Neural progenitor cell (in vitro differentiated cells): ENCODE measurements around the gene GATC. TPM values are rescaled to one million over a fixed set of nuclear protein-coding genes. Genes with fewer than 3 reads are reported as not detected.

ENCODE experiments used
- DNase-seq: peaks from one replicate; pipeline ENCODE4 v3.0.0-alpha.2; 2016; ENCODE audit warnings: low spot score
- H2AFZ ChIP-seq: fragments of 200-600 bp; sonication (generic); replicated peaks from 2 replicates; pipeline ENCODE4 v1.6.1; 2016; ENCODE audit warnings: antibody characterized with exemption
- H3F3A ChIP-seq: fragments of 200-600 bp; sonication (generic); 2 replicates; pipeline ENCODE4 v1.6.1; 2016; ENCODE audit warnings: antibody characterized with exemption, low read depth
- H3K27ac ChIP-seq: fragments of 200-600 bp; sonication (generic); 2 replicates; pipeline ENCODE4 v1.5.1; 2016; ENCODE audit warnings: mild to moderate bottlenecking
- H3K27me3 ChIP-seq: fragments of 200-600 bp; sonication (generic); 2 replicates; pipeline ENCODE4 v1.6.1; 2016; ENCODE audit warnings: mild to moderate bottlenecking, moderate library complexity
- H3K36me3 ChIP-seq: fragments of 200-600 bp; sonication (generic); 2 replicates; pipeline ENCODE4 v1.5.1; 2016
- H3K4me1 ChIP-seq: fragments of 200-600 bp; sonication (generic); 2 replicates; pipeline ENCODE4 v1.6.1; 2016; ENCODE audit warnings: mixed run types
- H3K4me2 ChIP-seq: fragments of 200-600 bp; sonication (generic); 2 replicates; pipeline ENCODE4 v1.6.1; 2016
- H3K4me3 ChIP-seq: fragments of 200-600 bp; sonication (generic); 2 replicates; pipeline ENCODE4 v1.5.1; 2016
- H3K79me2 ChIP-seq: fragments of 200-600 bp; sonication (generic); 2 replicates; pipeline ENCODE4 v1.6.1; 2016; ENCODE audit warnings: low read depth
- H3K9ac ChIP-seq: fragments of 200-600 bp; sonication (generic); 2 replicates; pipeline ENCODE4 v1.6.1; 2016
- H3K9me3 ChIP-seq: fragments of 200-600 bp; sonication (generic); 2 replicates; pipeline ENCODE4 v1.5.1; 2016; ENCODE audit warnings: low read depth
- H4K20me1 ChIP-seq: fragments of 200-600 bp; sonication (generic); 2 replicates; pipeline ENCODE4 v1.6.1; 2016; ENCODE audit warnings: low read depth
- H3K27ac Mint-ChIP-seq: 3 replicates; pipeline ENCODE4 v1.8.0; 2021; ENCODE audit warnings: mixed read lengths
- H3K27me3 Mint-ChIP-seq: 2 replicates; pipeline ENCODE4 v1.8.0; 2022; ENCODE audit warnings: low read depth, mild to moderate bottlenecking, inconsistent platforms, moderate library complexity, mixed read lengths; ENCODE audit not compliant: insufficient read depth
- H3K36me3 Mint-ChIP-seq: 3 replicates; pipeline ENCODE4 v1.8.0; 2021; ENCODE audit warnings: mixed read lengths
- H3K4me1 Mint-ChIP-seq: 3 replicates; pipeline ENCODE4 v1.8.0; 2021; ENCODE audit warnings: mixed read lengths
- H3K4me3 Mint-ChIP-seq: 3 replicates; pipeline ENCODE4 v1.8.0; 2021; ENCODE audit warnings: mild to moderate bottlenecking, moderate library complexity, mixed read lengths
- H3K9me3 Mint-ChIP-seq: 3 replicates; pipeline ENCODE4 v1.8.0; 2020; ENCODE audit warnings: mixed read lengths
- EZH2 ChIP-seq: fragments of 200-600 bp; sonication (generic); IDR thresholded peaks from 2 replicates; pipeline ENCODE4 v1.6.1; 2017; ENCODE audit warnings: antibody characterized with exemption, mild to moderate bottlenecking, moderate library complexity
- EZH2phosphoT487 ChIP-seq: fragments of 200-600 bp; sonication (generic); IDR thresholded peaks from 2 replicates; pipeline ENCODE4 v1.6.1; 2017; ENCODE audit warnings: antibody characterized with exemption
- total RNA-seq: library from RNA; depleted of rRNA; stranded (reverse); fragments of >200 nt; gene quantifications from 2 replicates; pipeline ENCODE4 v1.2.3, GENCODE V29; 2015; ENCODE audit warnings: low replicate concordance
- TF ChIP-seq, protein P1 (sequence below): fragments of 200-600 bp; sonication (generic); IDR thresholded peaks from 2 replicates; pipeline ENCODE4 v1.5.1; 2017; ENCODE audit warnings: antibody characterized with exemption, mild to moderate bottlenecking

The GATC gene
- total RNA-seq, 1 donor from 2014 or later: 29.1 TPM

DNA sequence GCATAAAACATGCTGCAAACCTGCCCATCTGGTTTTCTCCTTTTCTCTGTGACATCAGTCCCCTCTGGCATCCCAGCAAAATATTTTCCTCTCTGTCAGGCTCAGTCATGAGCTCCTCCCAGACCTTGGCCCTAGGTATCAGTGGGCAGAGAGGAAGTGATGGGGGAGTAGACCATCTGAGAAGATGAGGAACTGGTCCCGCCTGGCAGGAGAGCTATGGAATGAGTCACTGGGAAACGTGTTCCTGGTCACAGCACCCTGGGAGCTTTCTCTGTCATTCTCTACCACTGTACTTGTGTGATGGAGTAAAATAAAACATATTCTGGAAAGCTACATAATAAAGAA, 28.3 kb downstream of the GATC start:
- H3K4me1 ChIP-seq: peaks cover 4% of the 10 kb centered on the region
- peaks cover 3% of the 10 kb centered on the region for H3K27me3 Mint-ChIP-seq
- H4K20me1 ChIP-seq: no peaks in the 10 kb centered on the region
- no peaks in the 10 kb centered on the region for H3K36me3 ChIP-seq
- H3K4me1 Mint-ChIP-seq: peaks cover 33% of the 10 kb centered on the region
- no peaks in the 10 kb centered on the region for H3K9me3 ChIP-seq
- DNase-seq: no peak
- H3K9ac ChIP-seq: no peak overlapping the region
- peaks cover 2% of the 10 kb centered on the region for H3K36me3 Mint-ChIP-seq
- H3K27ac Mint-ChIP-seq: no peak overlapping the region
- H3K27ac ChIP-seq: no peak overlapping the region
- no peak overlapping the region for H2AFZ ChIP-seq
- no peak overlapping the region for H3K4me3 Mint-ChIP-seq
- no peaks in the 10 kb centered on the region for H3K9me3 Mint-ChIP-seq
- TF ChIP-seq EZH2 (no peak), EZH2phosphoT487 (no peak)
- TF ChIP-seq, protein P1, sequence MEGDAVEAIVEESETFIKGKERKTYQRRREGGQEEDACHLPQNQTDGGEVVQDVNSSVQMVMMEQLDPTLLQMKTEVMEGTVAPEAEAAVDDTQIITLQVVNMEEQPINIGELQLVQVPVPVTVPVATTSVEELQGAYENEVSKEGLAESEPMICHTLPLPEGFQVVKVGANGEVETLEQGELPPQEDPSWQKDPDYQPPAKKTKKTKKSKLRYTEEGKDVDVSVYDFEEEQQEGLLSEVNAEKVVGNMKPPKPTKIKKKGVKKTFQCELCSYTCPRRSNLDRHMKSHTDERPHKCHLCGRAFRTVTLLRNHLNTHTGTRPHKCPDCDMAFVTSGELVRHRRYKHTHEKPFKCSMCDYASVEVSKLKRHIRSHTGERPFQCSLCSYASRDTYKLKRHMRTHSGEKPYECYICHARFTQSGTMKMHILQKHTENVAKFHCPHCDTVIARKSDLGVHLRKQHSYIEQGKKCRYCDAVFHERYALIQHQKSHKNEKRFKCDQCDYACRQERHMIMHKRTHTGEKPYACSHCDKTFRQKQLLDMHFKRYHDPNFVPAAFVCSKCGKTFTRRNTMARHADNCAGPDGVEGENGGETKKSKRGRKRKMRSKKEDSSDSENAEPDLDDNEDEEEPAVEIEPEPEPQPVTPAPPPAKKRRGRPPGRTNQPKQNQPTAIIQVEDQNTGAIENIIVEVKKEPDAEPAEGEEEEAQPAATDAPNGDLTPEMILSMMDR: no peak
- peaks cover 20% of the 10 kb centered on the region for H3F3A ChIP-seq
- H3K4me2 ChIP-seq: no peak overlapping the region
- no peaks in the 10 kb centered on the region for H3K27me3 ChIP-seq
- no peak overlapping the region for H3K4me3 ChIP-seq
- peaks cover 22% of the 10 kb centered on the region for H3K79me2 ChIP-seq

DNA sequence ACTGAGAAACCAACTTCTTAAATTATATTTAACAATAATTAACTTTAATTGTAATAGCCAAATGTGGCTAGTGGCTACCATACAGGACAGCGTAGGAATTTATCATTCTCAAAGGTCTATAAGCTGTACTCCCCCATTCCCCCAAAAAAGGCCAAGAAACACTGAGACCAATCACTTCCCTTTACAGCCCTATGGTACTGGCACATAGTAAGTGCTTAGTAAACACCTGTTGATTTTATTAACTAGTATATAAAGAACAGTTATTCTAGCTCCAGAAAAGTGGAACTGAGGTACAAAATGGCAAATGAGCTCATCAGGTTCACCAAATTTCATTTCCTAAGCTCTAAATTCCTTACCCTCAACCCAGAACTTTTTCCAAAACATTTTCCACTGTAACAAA, 29.4 kb downstream of the GATC start:
- Histone ChIP-seq H2AFZ (no peak overlapping the region), H3K4me2 (no peak overlapping the region), H3K4me1 (no peaks in the 10 kb centered on the region), H3K27me3 (no peaks in the 10 kb centered on the region), H3K27ac (no peak overlapping the region), H4K20me1 (no peaks in the 10 kb centered on the region), H3F3A (peaks cover 13% of the 10 kb centered on the region), H3K79me2 (peaks cover 15% of the 10 kb centered on the region), H3K36me3 (no peaks in the 10 kb centered on the region), H3K9ac (no peak overlapping the region), H3K9me3 (no peaks in the 10 kb centered on the region), H3K4me3 (no peak overlapping the region)
- Mint-ChIP-seq H3K36me3 (no peaks in the 10 kb centered on the region), H3K4me3 (no peak overlapping the region), H3K27ac (no peak overlapping the region), H3K4me1 (peaks cover 32% of the 10 kb centered on the region), H3K27me3 (peaks cover 3% of the 10 kb centered on the region), H3K9me3 (no peaks in the 10 kb centered on the region)
- no peak for DNase-seq
- TF ChIP-seq EZH2phosphoT487 (no peak), EZH2 (no peak)
- TF ChIP-seq, protein P1: no peak

DNA sequence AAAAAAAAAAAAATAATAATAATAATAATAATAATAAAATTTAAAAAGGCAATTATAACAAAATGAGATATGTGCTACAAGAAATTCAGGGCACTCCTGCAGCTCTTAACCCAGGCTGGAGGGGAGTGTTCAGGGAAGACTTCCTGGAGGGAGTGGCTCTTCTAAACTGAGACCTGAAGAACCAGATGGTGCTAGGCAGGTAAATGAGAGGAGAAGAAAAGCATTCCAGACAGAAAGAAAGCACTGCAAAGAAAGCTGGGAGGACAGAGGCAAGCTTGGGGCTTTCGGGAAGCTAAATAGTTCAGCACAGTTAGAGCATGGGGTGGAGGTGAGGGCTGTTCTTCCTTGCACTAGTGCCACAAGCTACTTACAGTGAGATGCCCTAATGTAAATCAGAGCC, 33.2 kb downstream of the GATC start:
- peaks cover 13% of the 10 kb centered on the region for H3K4me1 Mint-ChIP-seq
- Histone ChIP-seq H3K9ac (no peak overlapping the region), H4K20me1 (no peaks in the 10 kb centered on the region), H3K27ac (no peak overlapping the region), H3K79me2 (no peaks in the 10 kb centered on the region), H3K4me2 (no peak overlapping the region), H3K27me3 (no peaks in the 10 kb centered on the region), H2AFZ (no peak overlapping the region), H3K9me3 (no peaks in the 10 kb centered on the region), H3K36me3 (no peaks in the 10 kb centered on the region), H3K4me3 (no peak overlapping the region), H3K4me1 (no peaks in the 10 kb centered on the region), H3F3A (peaks cover 13% of the 10 kb centered on the region)
- peak; percentile 22 for DNase-seq
- TF ChIP-seq EZH2phosphoT487 (no peak), EZH2 (no peak)
- TF ChIP-seq, protein P1: no peak
- H3K9me3 Mint-ChIP-seq: no peaks in the 10 kb centered on the region
- H3K4me3 Mint-ChIP-seq: no peak overlapping the region
- H3K36me3 Mint-ChIP-seq: peaks cover 3% of the 10 kb centered on the region
- peaks cover 7% of the 10 kb centered on the region for H3K27me3 Mint-ChIP-seq
- H3K27ac Mint-ChIP-seq: peak overlapping the region; percentile 64
